ENCODE data around the gene FAM50B. TPM values are rescaled to one million over a fixed set of nuclear protein-coding genes. Genes with fewer than 3 reads are reported as not detected.
A peak's percentile ranks its signal among the peaks of the same experiment; 100 is the strongest.

Gene FAM50B
- total RNA-seq, 1 experiment from 2014 or later: 4.3 TPM

DNA sequence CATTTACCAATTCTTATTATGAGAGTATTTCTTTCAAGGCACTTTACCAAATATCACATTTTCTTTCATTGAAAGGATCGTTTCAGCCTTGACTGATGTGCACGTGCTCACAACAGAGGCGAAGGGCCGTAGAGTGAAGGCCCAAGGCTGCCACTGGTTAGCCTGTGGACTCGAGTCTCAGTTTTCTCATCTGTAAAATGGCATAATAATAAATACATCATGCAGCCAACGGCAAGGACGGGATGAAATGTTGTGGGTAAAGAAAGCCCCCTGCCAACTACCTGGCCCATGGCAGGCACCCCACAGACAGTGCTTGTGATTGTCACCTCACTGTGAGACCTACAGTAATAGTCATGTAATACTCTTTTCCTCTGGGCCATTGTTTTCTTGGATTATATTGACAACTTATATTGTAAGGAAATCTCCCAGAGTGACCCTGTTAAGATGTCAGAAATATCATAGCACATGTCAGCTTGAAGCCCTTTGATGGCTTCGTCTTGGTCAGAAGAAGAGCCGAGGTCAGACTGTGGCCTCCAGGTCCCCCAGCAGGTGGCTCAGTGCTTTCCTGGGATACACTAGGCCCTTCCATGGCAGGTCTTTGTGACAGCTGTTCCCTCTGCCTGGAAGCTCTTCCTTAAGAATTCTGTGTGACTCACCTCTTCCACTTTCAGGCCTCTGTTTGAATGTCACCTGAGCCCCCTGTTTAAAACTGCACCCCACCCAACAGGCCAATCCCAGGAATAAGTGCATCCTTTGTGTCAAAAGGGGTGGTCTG, 36.3 kb downstream of the FAM50B start:
- DNase-seq (ENCODE audit: unreplicated experiment): peak; percentile 49
- Mint-ChIP-seq H3K27ac (ENCODE audit: low read depth, unreplicated experiment) (no peak overlapping the region), H3K36me3 (ENCODE audit: insufficient read depth, unreplicated experiment) (no peaks in the 10 kb centered on the region), H3K4me1 (ENCODE audit: insufficient read depth, unreplicated experiment) (peaks cover 10% of the 10 kb centered on the region), H3K4me3 (ENCODE audit: unreplicated experiment) (no peak overlapping the region), H3K9me3 (ENCODE audit: unreplicated experiment) (no peaks in the 10 kb centered on the region), H3K27me3 (ENCODE audit: insufficient read depth, unreplicated experiment) (no peaks in the 10 kb centered on the region)
- no TSS peak for BruUV-seq (replicated peaks)
- TF ChIP-seq, protein P1, sequence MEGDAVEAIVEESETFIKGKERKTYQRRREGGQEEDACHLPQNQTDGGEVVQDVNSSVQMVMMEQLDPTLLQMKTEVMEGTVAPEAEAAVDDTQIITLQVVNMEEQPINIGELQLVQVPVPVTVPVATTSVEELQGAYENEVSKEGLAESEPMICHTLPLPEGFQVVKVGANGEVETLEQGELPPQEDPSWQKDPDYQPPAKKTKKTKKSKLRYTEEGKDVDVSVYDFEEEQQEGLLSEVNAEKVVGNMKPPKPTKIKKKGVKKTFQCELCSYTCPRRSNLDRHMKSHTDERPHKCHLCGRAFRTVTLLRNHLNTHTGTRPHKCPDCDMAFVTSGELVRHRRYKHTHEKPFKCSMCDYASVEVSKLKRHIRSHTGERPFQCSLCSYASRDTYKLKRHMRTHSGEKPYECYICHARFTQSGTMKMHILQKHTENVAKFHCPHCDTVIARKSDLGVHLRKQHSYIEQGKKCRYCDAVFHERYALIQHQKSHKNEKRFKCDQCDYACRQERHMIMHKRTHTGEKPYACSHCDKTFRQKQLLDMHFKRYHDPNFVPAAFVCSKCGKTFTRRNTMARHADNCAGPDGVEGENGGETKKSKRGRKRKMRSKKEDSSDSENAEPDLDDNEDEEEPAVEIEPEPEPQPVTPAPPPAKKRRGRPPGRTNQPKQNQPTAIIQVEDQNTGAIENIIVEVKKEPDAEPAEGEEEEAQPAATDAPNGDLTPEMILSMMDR (IDR thresholded peaks at IDR 0.05; ENCODE audit: unreplicated experiment): peak; percentile 8
- intact Hi-C loops (cut with micrococcal nuclease): loop anchor here (1.0 kb wide), 1 partner anchor 48 kb away; no protein-coding TSS in a partner anchor
- CTCF ChIA-PET: interaction anchor here (1.0 to 1.9 kb wide), 7 partner anchors 25 to 604 kb away, joined by 3 to 9 read pairs (median 4); partner anchors contain the start of gene FAM50B
- POLR2A ChIA-PET: interaction anchor here (0.7 to 1.1 kb wide), 2 partner anchors 28 to 868 kb away, joined by 3 read pairs; no protein-coding TSS in a partner anchor

DNA sequence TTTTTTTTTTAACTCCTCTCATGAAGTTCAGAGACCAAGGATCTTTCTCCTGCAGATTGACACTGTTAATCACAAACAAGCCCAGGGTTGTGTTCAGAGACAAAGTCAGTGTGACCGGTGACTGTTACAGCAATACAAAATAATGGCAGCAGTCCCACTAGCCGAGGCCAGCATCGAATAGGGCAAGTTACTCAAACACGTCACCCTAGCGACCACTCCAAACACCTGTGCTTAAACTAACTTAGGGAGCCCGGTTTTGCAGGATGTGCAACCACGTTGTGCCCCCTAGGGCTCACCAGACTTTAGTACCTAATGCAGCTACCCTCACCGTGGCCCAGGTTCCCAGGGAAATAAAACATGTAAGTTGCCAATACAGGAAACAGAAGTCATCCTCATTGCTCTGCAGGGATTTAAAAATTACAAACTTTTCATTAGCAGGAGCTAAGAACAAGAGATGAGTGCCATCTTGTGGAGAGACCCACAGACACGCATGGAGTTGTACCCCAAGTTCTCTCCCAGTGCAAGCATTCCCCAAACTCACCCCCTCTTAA, 38.1 kb downstream of the FAM50B start:
- no peak overlapping the region for H3K27ac Mint-ChIP-seq (ENCODE audit: low read depth, unreplicated experiment)
- H3K4me3 Mint-ChIP-seq (ENCODE audit: unreplicated experiment): no peak overlapping the region
- ChIA-PET CTCF (interaction anchor here (0.6 to 3.7 kb wide), 12 partner anchors 10 to 155 kb away, joined by 3 to 21 read pairs (median 3); no protein-coding TSS in a partner anchor), POLR2A (interaction anchor here (0.5 kb wide), 2 partner anchors 62 to 848 kb away, joined by 3 read pairs; no protein-coding TSS in a partner anchor)
- intact Hi-C loops (cut with micrococcal nuclease): loop anchor here (1.0 kb wide), 2 partner anchors 139 to 144 kb away; no protein-coding TSS in a partner anchor
- H3K9me3 Mint-ChIP-seq (ENCODE audit: unreplicated experiment): no peaks in the 10 kb centered on the region
- no peak for DNase-seq (ENCODE audit: unreplicated experiment)
- BruUV-seq (replicated peaks): no TSS peak
- peaks cover 10% of the 10 kb centered on the region for H3K4me1 Mint-ChIP-seq (ENCODE audit: insufficient read depth, unreplicated experiment)
- TF ChIP-seq, protein P1 (IDR thresholded peaks at IDR 0.05; ENCODE audit: unreplicated experiment): peak; percentile 20
- H3K27me3 Mint-ChIP-seq (ENCODE audit: insufficient read depth, unreplicated experiment): no peaks in the 10 kb centered on the region
- no peaks in the 10 kb centered on the region for H3K36me3 Mint-ChIP-seq (ENCODE audit: insufficient read depth, unreplicated experiment)

DNA sequence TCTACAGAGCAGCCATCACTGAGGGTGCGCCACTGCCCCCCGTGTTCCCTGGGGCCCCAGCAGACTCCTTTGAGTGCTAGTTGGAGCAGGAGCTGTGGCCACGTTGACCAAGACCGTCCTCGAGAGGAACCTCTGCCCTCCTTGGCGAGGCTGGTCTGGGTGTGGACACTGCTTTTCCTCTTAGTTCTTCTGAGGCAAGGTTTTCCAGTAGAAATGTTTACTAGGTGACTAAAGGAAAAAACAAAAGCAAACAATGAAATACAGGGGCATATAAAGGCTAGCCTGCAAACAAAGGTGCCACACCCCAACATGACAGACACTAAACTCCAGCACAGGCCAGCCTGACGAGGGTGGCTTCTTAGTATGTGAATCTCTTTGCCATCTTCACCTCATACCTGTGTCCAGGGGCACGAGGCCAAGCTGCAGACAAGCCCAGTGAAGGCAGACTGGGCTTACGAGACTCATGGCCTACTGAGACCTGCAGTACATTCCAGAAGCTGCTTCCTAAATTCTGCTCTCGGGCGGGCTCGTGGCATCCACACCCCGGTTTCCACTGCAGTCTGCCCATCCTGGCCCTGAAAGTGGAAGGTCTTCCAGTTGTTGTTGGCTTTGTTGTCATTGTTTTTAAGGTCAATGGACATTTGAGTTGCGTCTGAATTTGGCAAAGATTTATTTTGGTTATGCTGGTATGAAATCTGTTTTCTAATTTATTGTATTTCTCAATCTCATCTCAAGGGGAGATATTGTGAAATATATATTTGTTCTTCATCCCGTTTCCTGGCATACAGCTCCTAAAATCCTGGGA, 39.2 kb downstream of the FAM50B start:
- Mint-ChIP-seq H3K9me3 (ENCODE audit: unreplicated experiment) (no peaks in the 10 kb centered on the region), H3K27ac (ENCODE audit: low read depth, unreplicated experiment) (peak overlapping the region; percentile 59), H3K4me1 (ENCODE audit: insufficient read depth, unreplicated experiment) (peaks cover 10% of the 10 kb centered on the region), H3K4me3 (ENCODE audit: unreplicated experiment) (no peak overlapping the region), H3K27me3 (ENCODE audit: insufficient read depth, unreplicated experiment) (no peaks in the 10 kb centered on the region), H3K36me3 (ENCODE audit: insufficient read depth, unreplicated experiment) (no peaks in the 10 kb centered on the region)
- ChIA-PET CTCF (interaction anchor here (0.6 to 3.7 kb wide), 15 partner anchors 11 to 276 kb away, joined by 3 to 21 read pairs (median 3); no protein-coding TSS in a partner anchor), POLR2A (interaction anchor here (0.5 to 1.2 kb wide), 3 partner anchors 25 to 847 kb away, joined by 3 to 4 read pairs (median 3); no protein-coding TSS in a partner anchor)
- intact Hi-C loops (cut with micrococcal nuclease): no loop called here
- BruUV-seq (replicated peaks): no TSS peak
- TF ChIP-seq, protein P1 (IDR thresholded peaks at IDR 0.05; ENCODE audit: unreplicated experiment): no peak
- no peak for DNase-seq (ENCODE audit: unreplicated experiment)

All from MCF 10A (cell line).